Measurements from ENCODE around the gene UBE2Q2.
"Not testable (repeated sequence)": the region's sequence is repeated elsewhere in the genome, so short reads cannot be mapped to it uniquely, and the experiment has no call there.

- TF ChIP-seq, protein P1, sequence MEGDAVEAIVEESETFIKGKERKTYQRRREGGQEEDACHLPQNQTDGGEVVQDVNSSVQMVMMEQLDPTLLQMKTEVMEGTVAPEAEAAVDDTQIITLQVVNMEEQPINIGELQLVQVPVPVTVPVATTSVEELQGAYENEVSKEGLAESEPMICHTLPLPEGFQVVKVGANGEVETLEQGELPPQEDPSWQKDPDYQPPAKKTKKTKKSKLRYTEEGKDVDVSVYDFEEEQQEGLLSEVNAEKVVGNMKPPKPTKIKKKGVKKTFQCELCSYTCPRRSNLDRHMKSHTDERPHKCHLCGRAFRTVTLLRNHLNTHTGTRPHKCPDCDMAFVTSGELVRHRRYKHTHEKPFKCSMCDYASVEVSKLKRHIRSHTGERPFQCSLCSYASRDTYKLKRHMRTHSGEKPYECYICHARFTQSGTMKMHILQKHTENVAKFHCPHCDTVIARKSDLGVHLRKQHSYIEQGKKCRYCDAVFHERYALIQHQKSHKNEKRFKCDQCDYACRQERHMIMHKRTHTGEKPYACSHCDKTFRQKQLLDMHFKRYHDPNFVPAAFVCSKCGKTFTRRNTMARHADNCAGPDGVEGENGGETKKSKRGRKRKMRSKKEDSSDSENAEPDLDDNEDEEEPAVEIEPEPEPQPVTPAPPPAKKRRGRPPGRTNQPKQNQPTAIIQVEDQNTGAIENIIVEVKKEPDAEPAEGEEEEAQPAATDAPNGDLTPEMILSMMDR (IDR thresholded peaks at IDR 0.05) = not testable (repeated sequence)
- TF ChIP-seq ZFX (IDR thresholded peaks at IDR 0.05; ENCODE audit: borderline replicate concordance) = not testable (repeated sequence)
Observed at GRCh38 chr15:75851566-75851965, 8.3 kb downstream of the UBE2Q2 start.

Measured in 22Rv1 (cell line).